WTC11 (cell line): ENCODE measurements around the gene DHX30.

Experiments
- CTCF ChIP-seq: fragments of 200-600 bp; IDR thresholded peaks from 2 replicates; pipeline ENCODE4 v1.8.0; 2022; ENCODE audit warnings: antibody characterized with exemption
- ELF4 ChIP-seq: sonication (generic); formaldehyde crosslinking; IDR thresholded peaks from 2 replicates; pipeline ENCODE4 v1.8.1; 2022; ENCODE audit warnings: low read depth, mild to moderate bottlenecking, moderate library complexity, missing genetic modification reagents
- GABPB1 ChIP-seq: sonication (generic); formaldehyde crosslinking; IDR thresholded peaks from 2 replicates; pipeline ENCODE4 v1.8.1; 2023; ENCODE audit warnings: mild to moderate bottlenecking, missing genetic modification reagents
- TCF7 ChIP-seq: sonication (generic); formaldehyde crosslinking; IDR thresholded peaks from 2 replicates; pipeline ENCODE4 v1.8.0; 2022; ENCODE audit warnings: mild to moderate bottlenecking, low read depth, missing genetic modification reagents, moderate library complexity
- ZNF121 ChIP-seq: sonication (generic); formaldehyde crosslinking; IDR thresholded peaks from 2 replicates; pipeline ENCODE4 v1.8.0; 2023; ENCODE audit warnings: missing genetic modification reagents
- ZNF232 ChIP-seq: sonication (generic); formaldehyde crosslinking; IDR thresholded peaks from 2 replicates; pipeline ENCODE4 v1.8.0; 2022; ENCODE audit warnings: mild to moderate bottlenecking, missing genetic modification reagents
- ZNF263 ChIP-seq: sonication (generic); formaldehyde crosslinking; IDR thresholded peaks from 2 replicates; pipeline ENCODE4 v1.8.1; 2022; ENCODE audit warnings: low read depth, mild to moderate bottlenecking, moderate library complexity, missing genetic modification reagents
- ZNF423 ChIP-seq: fragments of 250-450 bp; sonication (Bioruptor Pico); IDR thresholded peaks from 2 replicates; pipeline ENCODE4 v2.1.2; 2022; ENCODE audit warnings: mild to moderate bottlenecking, moderate library complexity
- ZNF671 ChIP-seq: fragments of 250-450 bp; sonication (Bioruptor Pico); IDR thresholded peaks from 2 replicates; pipeline ENCODE4 v1.8.0; 2021; ENCODE audit warnings: mild to moderate bottlenecking

DNA sequence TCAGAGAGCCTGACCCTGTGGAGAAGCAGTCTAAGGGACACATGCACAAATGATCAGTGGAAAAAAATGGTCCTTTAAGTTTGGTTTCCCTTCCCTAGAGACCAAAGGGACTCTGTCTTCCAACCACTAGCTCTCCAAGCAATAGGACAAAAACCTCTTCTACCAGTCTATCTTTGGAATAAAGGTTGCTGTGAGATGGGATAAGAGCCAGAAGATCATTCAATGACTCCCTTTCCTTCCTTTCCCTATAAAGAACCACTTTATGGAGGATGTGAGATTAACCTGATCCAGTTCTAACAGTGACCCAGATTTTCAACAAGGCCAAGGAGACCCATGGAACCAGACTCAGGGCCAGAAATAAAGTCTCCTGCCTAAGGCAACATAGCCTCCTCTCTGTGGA is 74.8 kb downstream of the DHX30 start:
- TF ChIP-seq GABPB1 (no peak), ELF4 (no peak), CTCF (no peak), ZNF121 (CRISPR knock-in tag) (no peak), ZNF423 (no peak), TCF7 (no peak), ZNF232 (CRISPR knock-in tag) (no peak), ZNF263 (CRISPR knock-in tag) (no peak), ZNF671 (CRISPR knock-in tag) (no peak)
